K562 (cell line): ENCODE data around the gene PFDN2. TPM values are rescaled to one million over a fixed set of nuclear protein-coding genes. Genes with fewer than 3 reads are reported as not detected.

ENCODE experiments used
- DIDO1 ChIP-seq: fragments of 450-650 bp; IDR thresholded peaks from 2 replicates; pipeline ENCODE4 v1.6.1; 2016; ENCODE audit warnings: low read depth, missing biosample characterization, missing genetic modification characterization
- EHMT2 ChIP-seq: fragments of 450-650 bp; IDR thresholded peaks from 2 replicates; pipeline ENCODE4 v1.6.1; 2018; ENCODE audit warnings: antibody characterized with exemption
- ELF1 ChIP-seq: fragments of 200-800 bp; sonication (Bioruptor generic); IDR thresholded peaks from 2 replicates; pipeline ENCODE4 v1.6.1; 2016; ENCODE audit warnings: missing genetic modification characterization, missing compliant biosample characterization
- FOXK2 ChIP-seq, 2 experiments: fragments of 450-650 bp; IDR thresholded peaks in 1 of 2; conservative IDR thresholded peaks in 1 of 2; 2 replicates each; pipeline ENCODE4 v1.6.1; 2016; ENCODE audit warnings: low read depth in 2 of 2, mild to moderate bottlenecking in 1 of 2
- ILF3 ChIP-seq: fragments of 450-650 bp; IDR thresholded peaks from 2 replicates; pipeline ENCODE4 v1.6.1; 2018; ENCODE audit warnings: antibody characterized with exemption, mild to moderate bottlenecking, moderate library complexity, borderline replicate concordance
- KAT7 ChIP-seq: sonication (generic); formaldehyde crosslinking; IDR thresholded peaks from 2 replicates; pipeline ENCODE4 v1.8.0; 2022; ENCODE audit warnings: missing genetic modification reagents, mild to moderate bottlenecking, borderline replicate concordance
- KDM1A ChIP-seq, 2 experiments: fragments of 450-650 bp; IDR thresholded peaks; 2 replicates each; pipeline ENCODE4 v1.6.1; 2016; ENCODE audit warnings: mild to moderate bottlenecking in 2 of 2
- MXD1 ChIP-seq: fragments of 250-450 bp; sonication (Bioruptor Pico); IDR thresholded peaks from 2 replicates; pipeline ENCODE4 v1.8.0; 2021; ENCODE audit warnings: borderline replicate concordance, mild to moderate bottlenecking, moderate library complexity; ENCODE audit not compliant: poor library complexity, severe bottlenecking
- NCOR1 ChIP-seq: fragments of 450-650 bp; IDR thresholded peaks from 2 replicates; pipeline ENCODE4 v1.6.1; 2016; ENCODE audit warnings: mild to moderate bottlenecking, moderate library complexity
- RAD51 ChIP-seq: fragments of 450-650 bp; IDR thresholded peaks from 2 replicates; pipeline ENCODE4 v1.7.1; 2016; ENCODE audit warnings: low read depth, mild to moderate bottlenecking, borderline replicate concordance
- SETDB1 ChIP-seq: IDR thresholded peaks from one replicate; pipeline ENCODE4 v1.6.1; 2012; ENCODE audit warnings: low read length, control low read depth, inconsistent platforms
- SP1 ChIP-seq: sonication (generic); formaldehyde crosslinking; IDR thresholded peaks from 2 replicates; pipeline ENCODE4 v1.8.1; 2022; ENCODE audit warnings: mild to moderate bottlenecking, missing genetic modification reagents
- SP2 ChIP-seq: IDR thresholded peaks from 2 replicates; pipeline ENCODE4 v1.6.1; 2011; ENCODE audit warnings: mild to moderate bottlenecking, low read depth, low read length, moderate library complexity; ENCODE audit not compliant: poor library complexity, severe bottlenecking; ENCODE audit errors: extremely low read depth
- SRSF1 ChIP-seq: fragments of 200-400 bp; formaldehyde crosslinking; IDR thresholded peaks from 2 replicates; pipeline ENCODE4 v1.6.1; 2017; ENCODE audit warnings: mild to moderate bottlenecking, low read depth, low read length, moderate library complexity
- TARDBP ChIP-seq: fragments of 450-650 bp; IDR thresholded peaks from 2 replicates; pipeline ENCODE4 v1.6.1; 2016
- THAP7 ChIP-seq: fragments of 250-450 bp; sonication (Bioruptor Pico); IDR thresholded peaks from 2 replicates; pipeline ENCODE4 v1.5.0; 2021
- ZFP91 ChIP-seq: sonication (generic); formaldehyde crosslinking; IDR thresholded peaks from 2 replicates; pipeline ENCODE4 v1.8.0; 2022; ENCODE audit warnings: mild to moderate bottlenecking, missing genetic modification reagents
- ZNF239 ChIP-seq: fragments of 250-450 bp; sonication (Bioruptor Pico); IDR thresholded peaks from 2 replicates; pipeline ENCODE4 v1.4.0; 2020; ENCODE audit warnings: mild to moderate bottlenecking
- ZNF778 ChIP-seq: fragments of 450-650 bp; formaldehyde crosslinking; IDR thresholded peaks from 2 replicates; pipeline ENCODE4 v1.4.0; 2020; ENCODE audit warnings: mild to moderate bottlenecking, moderate library complexity
- polyA plus RNA-seq, 8 experiments: library from polyadenylated mRNA; depleted of rRNA in 4 of 8; stranded (reverse) in 5 of 8; unstranded in 3 of 8; fragments of >200 nt; fragmentation: Nextera tagmentation in 2 of 8; fragmentation: Illumina TruSeq in 1 of 8; extraction: Ambion mirVana in 2 of 8; extraction: Trizol in 1 of 8; gene quantifications; 2 replicates each; pipeline versions ENCODE4 v1.2.1 to v1.2.3, GENCODE V29; 2011 to 2014; ENCODE audit warnings: inconsistent platforms in 1 of 8, missing spikeins in 1 of 8
- total RNA-seq, 7 experiments: library from RNA; depleted of rRNA in 6 of 7; stranded (reverse); fragments of >200 nt in 6 of 7; fragmentation: Illumina TruSeq in 2 of 7; extraction: Trizol in 2 of 7; gene quantifications; 2 replicates each; pipeline versions ENCODE4 v1.2.1 to v1.2.3, GENCODE V29; 2011 to 2021; ENCODE audit warnings: low replicate concordance in 1 of 7
- TF ChIP-seq, protein P1 (sequence below): fragments of 450-650 bp; IDR thresholded peaks from 2 replicates; pipeline ENCODE4 v1.7.0; 2016; ENCODE audit warnings: borderline replicate concordance
- TF ChIP-seq, protein P2 (sequence below): fragments of 200-800 bp; sonication (Bioruptor generic); IDR thresholded peaks from 2 replicates; pipeline ENCODE4 v1.6.1; 2017; ENCODE audit warnings: missing genetic modification characterization, missing compliant biosample characterization
- TF ChIP-seq, protein P3 (sequence below): sonication (generic); formaldehyde crosslinking; IDR thresholded peaks from 2 replicates; pipeline ENCODE4 v1.9.0; 2022; ENCODE audit warnings: mild to moderate bottlenecking, missing genetic modification reagents

Gene PFDN2
- total and polyA plus RNA-seq, 9 of the 15 experiments (the other 6 are each of a cell fraction or from before 2014, with no cell fraction given), result 50.2 to 361 (median 144) TPM

GRCh38 chr1:161153682-161154337 lies 36.0 kb upstream of the PFDN2 start, which contains the start of gene UFC1 (continued):
- TF ChIP-seq SRSF1, result no peak
- peak; percentile 43; the same call in 1 of the 2 replicates for TF ChIP-seq NCOR1
- no peak for TF ChIP-seq MXD1 (CRISPR knock-in tag)
- TF ChIP-seq ZFP91 (CRISPR knock-in tag), result no peak
- TF ChIP-seq SP1 (CRISPR knock-in tag), result peak; percentile 83
- TF ChIP-seq TARDBP, result no peak; the same call in 1 of the 2 replicates
- TF ChIP-seq, protein P1, sequence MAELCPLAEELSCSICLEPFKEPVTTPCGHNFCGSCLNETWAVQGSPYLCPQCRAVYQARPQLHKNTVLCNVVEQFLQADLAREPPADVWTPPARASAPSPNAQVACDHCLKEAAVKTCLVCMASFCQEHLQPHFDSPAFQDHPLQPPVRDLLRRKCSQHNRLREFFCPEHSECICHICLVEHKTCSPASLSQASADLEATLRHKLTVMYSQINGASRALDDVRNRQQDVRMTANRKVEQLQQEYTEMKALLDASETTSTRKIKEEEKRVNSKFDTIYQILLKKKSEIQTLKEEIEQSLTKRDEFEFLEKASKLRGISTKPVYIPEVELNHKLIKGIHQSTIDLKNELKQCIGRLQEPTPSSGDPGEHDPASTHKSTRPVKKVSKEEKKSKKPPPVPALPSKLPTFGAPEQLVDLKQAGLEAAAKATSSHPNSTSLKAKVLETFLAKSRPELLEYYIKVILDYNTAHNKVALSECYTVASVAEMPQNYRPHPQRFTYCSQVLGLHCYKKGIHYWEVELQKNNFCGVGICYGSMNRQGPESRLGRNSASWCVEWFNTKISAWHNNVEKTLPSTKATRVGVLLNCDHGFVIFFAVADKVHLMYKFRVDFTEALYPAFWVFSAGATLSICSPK, result no peak
- no peak for TF ChIP-seq SP2
- no peak for TF ChIP-seq KDM1A (IDR thresholded peaks at IDR 0.05)
- TF ChIP-seq THAP7 (CRISPR knock-in tag), result no peak
- TF ChIP-seq FOXK2 (conservative IDR thresholded peaks at IDR 0.05 in 1 of 2, IDR thresholded peaks at IDR 0.05 in 1 of 2; ENCODE audit: low read depth in 2 of 2), result peak; percentile 90 to 92
- TF ChIP-seq SETDB1, result no peak
- peak; percentile 77 for TF ChIP-seq EHMT2
- peak; percentile 32; the same call in 1 of the 2 replicates for TF ChIP-seq RAD51
- TF ChIP-seq ZNF239 (CRISPR knock-in tag), result no peak; the same call in none of the 2 replicates
- TF ChIP-seq, protein P2, sequence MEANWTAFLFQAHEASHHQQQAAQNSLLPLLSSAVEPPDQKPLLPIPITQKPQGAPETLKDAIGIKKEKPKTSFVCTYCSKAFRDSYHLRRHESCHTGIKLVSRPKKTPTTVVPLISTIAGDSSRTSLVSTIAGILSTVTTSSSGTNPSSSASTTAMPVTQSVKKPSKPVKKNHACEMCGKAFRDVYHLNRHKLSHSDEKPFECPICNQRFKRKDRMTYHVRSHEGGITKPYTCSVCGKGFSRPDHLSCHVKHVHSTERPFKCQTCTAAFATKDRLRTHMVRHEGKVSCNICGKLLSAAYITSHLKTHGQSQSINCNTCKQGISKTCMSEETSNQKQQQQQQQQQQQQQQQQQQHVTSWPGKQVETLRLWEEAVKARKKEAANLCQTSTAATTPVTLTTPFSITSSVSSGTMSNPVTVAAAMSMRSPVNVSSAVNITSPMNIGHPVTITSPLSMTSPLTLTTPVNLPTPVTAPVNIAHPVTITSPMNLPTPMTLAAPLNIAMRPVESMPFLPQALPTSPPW, result no peak; the same call in 1 of the 2 replicates
- TF ChIP-seq, protein P3, sequence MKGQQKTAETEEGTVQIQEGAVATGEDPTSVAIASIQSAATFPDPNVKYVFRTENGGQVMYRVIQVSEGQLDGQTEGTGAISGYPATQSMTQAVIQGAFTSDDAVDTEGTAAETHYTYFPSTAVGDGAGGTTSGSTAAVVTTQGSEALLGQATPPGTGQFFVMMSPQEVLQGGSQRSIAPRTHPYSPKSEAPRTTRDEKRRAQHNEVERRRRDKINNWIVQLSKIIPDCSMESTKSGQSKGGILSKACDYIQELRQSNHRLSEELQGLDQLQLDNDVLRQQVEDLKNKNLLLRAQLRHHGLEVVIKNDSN (CRISPR knock-in tag), result peak; percentile 41; the same call in 1 of the 2 replicates
- peak; percentile 82; the same call in 1 of the 2 replicates for TF ChIP-seq KAT7
- peak; percentile 90 for TF ChIP-seq DIDO1
- peak; percentile 99 for TF ChIP-seq ELF1
- TF ChIP-seq ZNF778 (CRISPR knock-in tag), result no peak
- TF ChIP-seq ILF3, result no peak
